NCI-H2227 (cell line): ENCODE data around the gene SLCO1A2.
"Not testable (repeated sequence)": the region's sequence is repeated elsewhere in the genome, so short reads cannot be mapped to it uniquely, and the experiment has no call there.

Experiments
- DNase-seq: peaks from one replicate; lab custom pipeline; 2025; ENCODE audit not compliant: unreplicated experiment; lab: John Stamatoyannopoulos, UW

Gene SLCO1A2, protein sequence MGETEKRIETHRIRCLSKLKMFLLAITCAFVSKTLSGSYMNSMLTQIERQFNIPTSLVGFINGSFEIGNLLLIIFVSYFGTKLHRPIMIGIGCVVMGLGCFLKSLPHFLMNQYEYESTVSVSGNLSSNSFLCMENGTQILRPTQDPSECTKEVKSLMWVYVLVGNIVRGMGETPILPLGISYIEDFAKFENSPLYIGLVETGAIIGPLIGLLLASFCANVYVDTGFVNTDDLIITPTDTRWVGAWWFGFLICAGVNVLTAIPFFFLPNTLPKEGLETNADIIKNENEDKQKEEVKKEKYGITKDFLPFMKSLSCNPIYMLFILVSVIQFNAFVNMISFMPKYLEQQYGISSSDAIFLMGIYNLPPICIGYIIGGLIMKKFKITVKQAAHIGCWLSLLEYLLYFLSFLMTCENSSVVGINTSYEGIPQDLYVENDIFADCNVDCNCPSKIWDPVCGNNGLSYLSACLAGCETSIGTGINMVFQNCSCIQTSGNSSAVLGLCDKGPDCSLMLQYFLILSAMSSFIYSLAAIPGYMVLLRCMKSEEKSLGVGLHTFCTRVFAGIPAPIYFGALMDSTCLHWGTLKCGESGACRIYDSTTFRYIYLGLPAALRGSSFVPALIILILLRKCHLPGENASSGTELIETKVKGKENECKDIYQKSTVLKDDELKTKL

DNA sequence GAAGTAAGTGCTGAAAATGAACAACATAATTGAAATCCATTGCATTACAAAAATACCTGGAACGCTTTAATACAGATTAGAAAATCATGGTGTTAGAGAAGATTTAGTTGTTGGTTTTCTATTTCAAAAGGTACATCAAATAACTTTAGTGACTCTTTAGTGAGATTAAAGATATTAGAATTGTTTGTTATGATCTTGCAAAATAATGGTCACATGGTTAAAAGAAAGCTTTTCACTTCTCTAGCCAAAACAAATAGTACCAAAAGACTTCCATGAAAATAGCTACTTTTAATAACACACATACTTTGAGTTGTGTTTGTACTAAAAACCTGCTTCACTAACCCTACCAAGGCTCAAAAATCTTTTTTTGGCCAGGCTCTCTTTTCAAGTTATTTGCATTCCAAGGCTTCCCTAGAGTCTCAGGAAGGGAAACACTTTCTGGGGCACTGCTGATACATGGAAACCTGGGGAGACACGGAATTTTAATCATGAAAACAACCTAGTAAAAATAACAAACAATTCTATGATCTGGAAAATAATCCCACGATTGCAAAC is at the start of gene SLCO1A2:
Gene SLCO1A2 (minus strand): TSS at position 147 of the 555 bp plus-strand sequence. CDS start 270 bp downstream, outside the sequence.
- DNase-seq = no peak

DNA sequence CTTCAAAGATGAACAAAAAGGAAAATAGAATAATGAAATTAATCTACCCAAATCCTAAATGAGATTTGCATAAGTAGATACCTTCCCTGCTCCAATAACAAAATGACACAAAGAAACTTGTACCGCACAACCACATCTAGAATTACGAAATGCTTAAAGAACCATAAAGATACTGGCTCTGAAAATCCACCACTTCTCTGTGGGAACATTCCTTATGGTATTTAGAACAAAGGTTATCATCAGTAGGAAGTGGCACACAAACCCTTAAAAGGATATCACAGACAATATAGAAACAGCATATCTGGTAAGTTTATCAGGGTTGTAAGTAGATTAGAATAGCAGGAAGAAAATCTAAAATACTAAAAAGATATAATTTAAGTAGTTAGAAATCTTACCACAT is 49.5 kb upstream of the SLCO1A2 start:
- no peak for DNase-seq

DNA sequence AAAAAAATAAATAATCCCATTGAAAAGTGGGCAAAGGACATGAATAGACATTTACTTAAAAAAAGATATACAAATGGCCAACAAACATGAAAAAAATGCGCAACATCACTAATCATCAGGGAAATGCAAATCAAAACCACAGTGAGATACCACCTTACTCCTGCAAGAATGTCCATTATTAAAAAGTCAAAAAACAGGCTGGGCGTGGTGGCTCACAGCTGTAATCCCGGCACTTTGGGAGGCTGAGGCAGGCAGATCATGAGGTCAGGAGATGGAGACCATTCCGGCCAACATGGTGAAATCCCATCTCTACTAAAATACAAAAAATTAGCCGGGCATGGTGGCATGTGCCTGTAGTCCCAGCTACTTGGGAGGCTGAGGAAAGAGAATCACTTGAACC is 46.6 kb upstream of the SLCO1A2 start:
- DNase-seq = not testable (repeated sequence)

DNA sequence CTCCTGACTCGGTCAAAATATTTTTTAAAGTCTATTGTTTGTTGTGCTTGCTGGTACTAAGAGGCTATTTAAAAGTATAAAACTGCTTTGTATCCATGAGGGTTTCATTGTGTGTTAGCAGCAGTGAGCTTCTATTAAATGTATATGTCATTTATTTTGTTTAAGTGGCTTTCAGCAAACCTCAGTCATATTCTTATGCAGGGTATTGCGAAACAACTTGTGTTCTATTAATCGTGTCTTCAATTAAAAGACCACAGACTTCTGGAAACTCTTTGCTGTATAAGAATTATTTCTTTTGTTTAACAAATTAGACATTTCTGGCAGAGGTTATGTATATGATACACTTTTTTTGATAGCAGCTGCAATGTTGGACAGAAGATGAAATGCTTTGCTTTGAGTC is 44.5 kb upstream of the SLCO1A2 start:
- DNase-seq = no peak

DNA sequence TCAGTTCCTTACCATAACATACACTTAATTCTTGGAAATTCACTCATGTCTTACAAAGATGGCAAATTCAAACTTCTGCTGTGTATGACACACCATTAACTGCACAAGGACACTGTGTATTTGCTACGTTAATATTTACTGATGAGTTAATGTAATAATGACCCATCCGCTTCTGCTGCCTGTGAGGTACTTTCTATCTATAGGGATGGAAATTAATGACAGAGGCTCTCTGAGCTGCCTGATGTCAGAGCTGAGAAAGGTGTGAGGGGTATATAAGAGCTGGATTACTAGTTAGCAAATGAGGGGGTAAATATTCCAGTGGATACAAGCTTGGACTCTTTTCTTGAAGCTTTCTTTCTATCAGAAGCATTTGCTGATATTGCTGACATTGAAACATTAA is 37.9 kb upstream of the SLCO1A2 start, which contains the start of gene IAPP:
Gene IAPP (plus strand): TSS at position 301 of the 400 bp plus-strand sequence. CDS start 450 bp downstream, outside the sequence.
- no peak for DNase-seq

DNA sequence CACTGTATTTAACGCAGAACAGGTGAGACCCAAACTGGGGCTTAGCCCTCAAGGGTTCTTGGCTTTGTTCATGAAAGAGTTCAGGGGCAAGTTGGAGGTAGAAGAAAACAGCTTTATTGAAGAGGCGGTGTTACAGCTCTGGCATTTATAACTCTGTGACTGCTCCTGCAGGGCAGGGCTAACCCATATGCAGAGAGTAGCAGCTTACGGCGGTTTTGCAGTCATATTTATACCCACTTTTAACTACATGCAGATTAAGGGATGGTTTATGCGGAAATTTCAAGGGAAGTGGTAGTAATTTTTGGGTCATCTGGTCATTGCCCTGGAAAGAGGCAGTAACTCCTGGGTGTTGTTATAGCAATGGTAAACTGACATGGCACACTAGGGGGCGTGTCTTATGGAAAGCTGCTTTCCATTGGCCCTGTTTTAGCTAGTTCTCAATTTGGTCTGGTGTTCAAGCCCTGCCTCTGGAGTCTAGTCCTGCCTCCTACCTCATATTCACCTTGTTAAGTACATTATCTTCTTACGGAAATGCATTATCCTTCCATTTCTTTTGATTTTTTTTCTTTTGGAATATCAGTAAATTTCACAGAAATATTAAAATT is 36.2 kb upstream of the SLCO1A2 start:
- DNase-seq = no peak

DNA sequence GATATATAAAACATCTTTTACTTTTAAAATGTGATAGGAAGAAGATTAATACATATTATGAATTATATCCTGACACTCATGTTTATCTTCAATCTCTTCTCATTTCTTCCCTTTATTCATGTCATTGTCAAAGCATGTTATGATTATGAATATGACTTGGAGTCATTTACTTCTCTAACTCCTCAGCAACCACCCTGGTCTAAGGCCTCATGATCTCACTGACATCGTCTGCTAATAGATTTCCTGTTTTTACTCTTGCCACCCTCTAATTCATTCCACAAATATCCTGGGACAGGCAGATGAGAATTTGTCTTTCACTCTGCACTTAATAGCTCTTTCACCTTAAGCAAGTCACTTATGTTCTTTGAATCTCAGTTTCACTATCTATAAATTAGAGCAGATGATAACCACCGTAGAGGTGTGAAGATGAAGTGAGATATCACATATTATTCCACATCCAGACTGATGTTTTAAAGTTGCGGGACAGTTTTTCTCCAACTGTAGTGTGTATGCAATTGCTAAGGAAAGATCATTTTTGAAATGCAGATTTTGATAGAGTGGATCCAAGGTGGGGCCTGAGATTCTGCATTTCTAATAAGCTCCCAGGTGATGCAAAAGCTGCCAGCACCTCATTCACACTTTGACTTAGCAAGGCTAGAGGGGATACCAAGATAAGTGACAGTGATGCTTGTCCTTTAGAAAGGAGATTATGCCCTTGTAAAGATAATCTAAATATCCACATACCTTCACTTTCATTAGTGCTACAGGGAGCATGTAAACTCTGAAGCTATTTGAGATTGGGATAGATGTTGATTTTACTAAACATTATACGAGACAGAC is 34.6 kb upstream of the SLCO1A2 start:
- no peak for DNase-seq

DNA sequence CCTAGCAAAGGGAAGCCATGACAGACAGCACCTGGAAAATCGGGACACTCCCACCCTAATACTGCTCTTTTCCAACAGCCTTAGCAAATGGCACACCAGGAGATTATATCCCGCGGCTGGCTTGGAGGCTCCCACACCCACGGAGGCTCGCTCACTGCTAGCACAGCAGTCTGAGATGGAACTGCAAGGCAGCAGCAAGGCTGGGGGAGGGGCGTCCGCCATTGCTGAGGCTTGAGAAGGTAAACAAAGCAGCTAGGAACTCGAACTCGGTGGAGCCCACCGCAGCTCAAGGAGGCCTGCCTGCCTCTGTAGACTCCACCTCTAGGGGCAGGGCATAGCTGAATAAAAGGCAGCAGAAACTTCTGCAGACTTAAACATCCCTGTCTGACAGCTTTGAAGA is 25.9 kb upstream of the SLCO1A2 start:
- DNase-seq = not testable (repeated sequence)

DNA sequence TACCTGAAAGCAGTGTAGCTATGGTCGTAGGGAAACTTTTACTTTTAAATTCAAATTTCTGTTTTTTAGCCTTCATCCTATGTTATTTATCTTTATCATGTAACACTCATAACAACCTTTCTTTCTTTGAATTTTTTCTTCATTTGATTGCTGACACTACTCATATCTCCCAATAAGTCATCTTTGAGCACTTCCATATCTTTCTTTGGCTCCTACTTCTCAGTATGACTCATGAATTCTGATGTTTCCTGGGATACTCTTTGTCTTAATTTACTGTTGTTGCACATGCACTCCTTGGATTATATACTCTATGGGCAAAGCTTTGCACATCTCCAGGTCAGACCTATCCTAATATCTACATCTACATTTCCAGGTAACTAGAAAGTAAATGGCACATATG is 19.9 kb upstream of the SLCO1A2 start:
- no peak for DNase-seq

DNA sequence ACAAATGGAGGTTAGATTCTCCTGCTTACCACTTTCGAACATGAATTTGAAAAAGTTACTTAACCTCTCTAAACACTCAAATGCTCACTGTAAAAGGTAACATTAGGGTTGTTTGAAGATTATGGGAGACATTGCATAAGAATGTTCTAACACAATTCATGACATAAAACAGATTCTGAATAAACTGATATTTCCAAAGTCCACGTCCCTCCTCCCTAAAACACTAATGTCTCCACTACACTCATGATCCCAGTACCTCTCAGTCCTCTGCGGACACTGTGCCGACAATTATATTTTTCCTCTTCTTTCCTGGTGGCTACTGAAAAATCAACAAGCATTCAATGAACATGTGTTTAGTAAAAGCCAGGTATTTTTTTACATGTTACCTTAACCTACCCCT is 19.2 kb upstream of the SLCO1A2 start:
- DNase-seq = no peak

DNA sequence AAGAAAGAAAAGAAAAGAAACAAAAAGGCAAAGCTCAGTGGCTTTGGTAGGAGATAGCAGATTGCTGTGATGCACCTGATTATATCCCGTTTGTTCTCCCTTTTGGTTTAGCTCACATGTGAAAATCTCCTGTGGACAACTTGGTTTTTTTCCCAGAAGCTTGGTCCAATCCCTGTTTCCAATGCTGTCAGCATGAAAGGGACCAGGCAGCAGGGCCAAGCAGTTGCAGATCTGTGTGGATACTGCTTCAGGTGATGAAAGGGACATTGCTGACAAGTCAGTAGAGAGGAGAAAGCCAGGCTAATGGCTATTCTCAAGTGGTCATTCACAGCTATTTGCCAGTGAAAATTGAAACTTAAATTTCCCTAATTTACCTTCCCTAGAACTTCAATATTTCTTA is 18.8 kb upstream of the SLCO1A2 start:
- DNase-seq = no peak

DNA sequence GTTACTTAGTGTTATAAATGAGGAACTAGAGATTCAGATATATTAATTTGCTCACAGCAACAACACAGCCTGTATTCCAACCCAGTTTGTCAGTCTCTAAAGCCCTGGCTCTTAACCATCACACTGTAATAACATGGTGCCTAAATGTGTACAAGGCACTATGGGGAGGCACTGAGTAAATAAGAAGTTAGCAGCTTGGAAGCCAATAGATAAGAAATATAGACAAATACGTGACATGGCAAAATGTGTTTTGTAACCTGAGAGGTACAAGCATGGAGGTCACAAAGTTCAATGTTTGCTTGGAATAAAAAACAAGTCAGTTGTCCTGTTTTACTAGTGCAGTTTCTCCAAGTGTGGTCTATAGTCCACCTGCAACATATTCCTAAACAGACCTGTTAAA is 16.3 kb upstream of the SLCO1A2 start:
- DNase-seq = no peak

DNA sequence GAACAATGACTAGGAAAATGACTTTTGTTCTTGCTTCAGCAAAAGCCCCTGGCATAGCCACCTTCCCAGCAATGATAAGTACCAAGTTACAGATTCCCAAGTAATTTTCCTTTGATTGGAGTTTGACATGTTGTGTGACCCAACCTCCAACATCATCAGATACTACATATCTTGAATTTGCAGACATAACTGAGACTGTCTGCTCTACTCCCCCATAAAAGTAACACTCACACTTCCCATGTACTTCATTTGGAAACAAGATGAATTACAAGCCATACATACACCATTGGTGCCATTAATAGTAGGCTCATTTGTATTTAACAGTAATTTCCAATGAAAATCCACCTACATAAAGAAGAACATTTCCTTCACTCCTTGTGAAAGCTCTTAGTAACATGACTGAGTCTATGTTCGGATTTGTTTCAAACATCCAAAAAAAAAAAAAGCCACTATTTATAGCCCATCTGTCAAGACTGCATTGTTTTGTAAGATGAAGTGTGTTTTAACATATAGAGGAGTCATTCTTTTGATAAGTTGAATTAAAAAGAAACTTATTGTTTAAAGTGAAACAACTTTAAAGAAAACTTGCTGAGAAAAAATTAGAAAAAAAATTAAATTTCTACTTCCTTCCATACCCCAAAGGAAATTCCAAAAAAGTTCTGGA is 12.0 kb upstream of the SLCO1A2 start:
- DNase-seq = no peak

DNA sequence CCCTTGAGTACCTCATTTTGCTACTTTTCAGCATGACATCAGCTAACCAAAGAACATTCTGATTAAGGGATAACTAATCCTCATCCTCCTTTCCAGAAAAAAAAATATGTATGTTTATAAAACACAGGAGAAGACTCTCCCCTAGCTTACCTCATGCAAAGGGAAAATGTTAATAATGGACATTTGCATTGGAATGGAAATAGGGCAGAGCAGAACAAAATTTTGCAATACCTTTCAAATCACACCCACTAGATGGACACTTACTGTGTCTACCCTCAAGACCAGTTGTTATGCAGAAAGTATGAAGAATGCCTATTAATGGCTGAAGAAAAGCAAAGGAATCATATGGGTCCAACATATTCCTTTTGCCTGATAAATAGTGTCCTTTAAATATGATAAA is 8.9 kb upstream of the SLCO1A2 start:
- no peak for DNase-seq

DNA sequence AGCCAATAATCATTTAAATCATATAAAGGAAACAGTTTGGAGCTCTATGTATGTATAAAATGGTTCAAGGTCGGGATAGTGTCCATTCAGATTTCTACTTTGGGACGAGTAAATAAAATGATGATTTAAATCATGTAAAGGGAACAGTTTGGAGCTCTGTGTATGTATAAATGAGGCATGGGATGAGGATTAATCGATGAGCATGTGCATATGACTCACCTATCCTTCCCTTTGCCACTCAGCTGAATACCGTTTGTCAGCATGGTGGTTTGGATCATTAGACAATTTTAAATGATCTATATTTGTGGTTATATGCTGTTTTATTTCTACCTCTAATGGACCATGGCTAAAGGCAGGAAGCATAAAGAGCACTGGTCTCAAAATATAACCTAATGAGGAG is 7.1 kb upstream of the SLCO1A2 start:
- DNase-seq = no peak

DNA sequence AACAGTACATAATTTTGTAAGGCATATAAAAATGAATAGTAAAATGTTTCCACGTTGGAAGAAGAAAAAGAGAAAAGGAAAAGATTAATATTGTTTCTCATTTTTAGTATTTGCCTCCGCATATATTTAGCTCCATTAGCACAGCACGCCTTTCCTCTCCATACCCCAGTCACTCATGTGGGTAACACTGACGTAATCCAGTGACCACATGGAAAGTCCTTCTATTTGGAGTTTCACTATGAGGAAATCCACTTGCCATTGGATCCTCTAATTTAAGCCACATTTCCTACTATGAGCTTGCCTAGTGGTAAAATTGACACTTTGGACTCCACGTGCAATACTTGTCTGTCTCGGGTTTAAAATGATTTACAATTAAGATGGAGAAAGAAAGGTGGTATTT is 5.7 kb upstream of the SLCO1A2 start:
- no peak for DNase-seq

DNA sequence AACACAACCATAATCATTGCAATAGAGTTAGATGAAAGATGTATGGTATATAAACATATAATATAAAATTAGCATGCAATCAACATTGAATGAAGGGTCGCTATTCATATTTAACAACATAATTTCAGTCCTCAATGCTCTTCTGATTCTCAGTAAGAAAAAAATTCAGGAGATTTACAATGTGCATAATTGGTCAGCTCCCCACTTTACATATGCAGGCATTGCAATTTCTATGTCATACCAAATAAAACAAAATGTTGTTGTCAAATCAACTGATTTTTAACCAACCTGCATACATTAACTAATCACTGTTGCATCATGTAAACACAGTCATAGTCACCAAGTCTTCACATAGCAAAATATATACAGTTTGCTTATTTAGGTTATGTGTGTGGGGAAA is 5.2 kb upstream of the SLCO1A2 start:
- DNase-seq = no peak

DNA sequence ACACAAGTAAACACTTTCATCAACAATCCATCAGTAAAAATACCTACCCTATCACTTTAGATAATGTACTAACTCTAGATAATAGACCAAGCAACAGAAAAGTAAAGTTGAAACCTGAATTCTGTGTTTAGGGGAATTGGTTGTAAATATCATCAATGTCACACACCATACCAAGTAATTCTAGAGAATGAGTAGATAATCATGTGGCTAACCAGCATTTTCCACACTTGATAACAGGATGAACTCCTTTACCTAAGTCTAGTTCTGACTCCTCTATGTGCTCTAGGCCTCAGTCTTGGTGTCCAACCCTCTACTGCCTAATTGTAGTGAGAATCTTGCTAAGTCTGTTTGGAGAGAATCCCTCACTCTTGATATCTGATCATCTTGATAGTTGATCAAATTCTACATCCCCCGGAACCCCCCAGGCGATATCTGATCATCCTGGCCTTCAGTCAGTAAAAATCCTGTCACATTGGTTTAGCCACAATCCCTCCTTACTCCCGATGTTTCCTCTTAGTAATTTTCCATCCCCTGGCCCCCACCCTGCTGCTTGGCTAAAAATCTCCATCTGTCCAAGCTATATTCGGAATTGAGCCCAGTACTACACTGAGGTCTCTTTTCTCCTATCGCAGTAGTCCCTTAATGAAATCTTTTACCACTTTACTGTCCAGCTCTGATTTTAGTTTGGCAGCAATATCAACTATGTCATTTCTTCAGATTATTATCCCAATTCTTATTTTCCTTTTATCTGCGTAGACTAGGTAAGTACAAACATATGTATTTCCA is 3.4 kb upstream of the SLCO1A2 start:
- DNase-seq = no peak

DNA sequence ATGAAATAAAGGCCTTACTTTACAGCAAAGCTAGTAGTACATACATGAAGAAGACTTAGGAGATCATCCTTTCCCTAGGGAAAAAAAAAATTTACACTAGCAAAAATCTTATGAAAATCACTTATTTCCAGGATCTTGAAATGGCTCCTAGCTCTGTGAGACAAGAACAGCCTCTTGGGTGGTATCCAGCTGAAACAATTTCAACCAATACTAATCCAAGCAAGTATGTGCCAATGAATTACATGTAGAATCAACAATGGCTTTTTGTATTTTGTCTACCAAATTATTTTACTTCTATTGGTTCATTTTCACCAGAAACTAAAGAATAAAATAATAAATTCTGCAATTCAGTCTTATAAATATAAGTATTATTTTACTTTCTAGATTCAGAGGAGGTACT is 2.7 kb upstream of the SLCO1A2 start:
- no peak for DNase-seq

DNA sequence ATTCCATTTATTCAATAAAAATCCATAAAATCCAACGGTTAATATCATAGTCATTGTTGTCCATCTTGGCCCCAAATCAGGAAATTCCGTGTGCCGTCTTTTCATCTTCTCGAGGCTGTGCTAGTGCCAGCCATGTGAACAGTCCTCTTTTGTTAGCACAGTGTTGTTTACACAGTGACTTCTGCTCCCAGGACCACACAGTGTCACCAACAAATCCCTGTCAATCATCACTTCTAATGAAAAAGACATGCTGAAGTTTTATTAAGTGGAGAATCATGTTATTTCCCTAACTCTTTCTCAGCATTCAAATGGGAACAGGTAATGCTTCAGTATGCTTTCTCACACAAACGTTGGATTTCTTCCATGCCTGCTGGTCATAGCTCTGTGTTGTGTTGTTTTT is 1.9 kb upstream of the SLCO1A2 start:
- no peak for DNase-seq
